ENCODE data around the gene HHIP.

The HHIP gene

GRCh38 chr4:144720491-144720890, 74.5 kb downstream of the HHIP start:
- DNase-seq (ENCODE audit: low read depth) = no peak
- no peak for TF ChIP-seq CTCF (IDR thresholded peaks at IDR 0.05; ENCODE audit: control insufficient read depth, extremely low read depth, insufficient read depth)
- H3K4me3 ChIP-seq (ENCODE audit: low read depth, low read length) = no peak overlapping the region

DNA sequence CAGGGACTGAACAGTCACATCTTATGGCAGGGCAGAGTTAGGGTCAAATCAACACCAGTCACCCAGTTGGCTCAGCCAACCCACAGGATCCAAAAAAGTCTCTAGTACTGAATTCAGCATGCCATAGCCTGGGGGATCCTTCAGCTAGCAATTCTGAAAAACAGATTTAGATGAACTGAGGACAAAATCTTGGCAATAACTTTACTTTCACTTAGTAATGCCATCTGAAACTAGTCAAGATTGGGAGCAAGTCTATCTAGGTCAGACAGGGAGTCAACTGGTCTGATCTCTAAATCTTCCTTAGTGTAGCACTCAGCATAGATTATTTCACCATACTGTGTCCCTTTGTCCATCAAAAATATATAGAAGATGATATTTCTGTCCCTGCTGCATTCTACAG, 76.0 kb downstream of the HHIP start:
- DNase-seq (ENCODE audit: low read depth) = no peak
- no peak overlapping the region for H3K4me3 ChIP-seq (ENCODE audit: low read depth, low read length)
- TF ChIP-seq CTCF (IDR thresholded peaks at IDR 0.05; ENCODE audit: control insufficient read depth, extremely low read depth, insufficient read depth) = no peak

DNA sequence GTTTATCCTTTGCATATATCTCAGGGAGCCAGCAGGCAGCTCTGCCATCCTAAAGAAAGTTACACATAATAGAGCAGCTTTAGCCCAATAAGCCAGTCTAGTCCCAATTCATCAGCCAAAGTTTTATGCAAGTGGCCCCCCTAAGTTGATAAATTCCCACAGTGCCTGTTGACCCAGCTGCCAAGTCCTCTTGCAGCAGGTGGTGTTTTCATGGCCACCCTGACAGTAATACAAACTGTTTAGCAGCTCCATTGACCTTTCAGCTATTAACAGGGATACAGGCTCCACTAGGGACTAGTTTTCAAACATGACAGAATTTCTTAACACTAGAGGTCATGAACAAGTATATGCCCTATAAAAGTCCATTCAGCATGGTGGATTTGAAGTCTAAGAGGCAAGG, 77.5 kb downstream of the HHIP start:
- no peak for TF ChIP-seq CTCF (IDR thresholded peaks at IDR 0.05; ENCODE audit: control insufficient read depth, extremely low read depth, insufficient read depth)
- no peak for DNase-seq (ENCODE audit: low read depth)

DNA sequence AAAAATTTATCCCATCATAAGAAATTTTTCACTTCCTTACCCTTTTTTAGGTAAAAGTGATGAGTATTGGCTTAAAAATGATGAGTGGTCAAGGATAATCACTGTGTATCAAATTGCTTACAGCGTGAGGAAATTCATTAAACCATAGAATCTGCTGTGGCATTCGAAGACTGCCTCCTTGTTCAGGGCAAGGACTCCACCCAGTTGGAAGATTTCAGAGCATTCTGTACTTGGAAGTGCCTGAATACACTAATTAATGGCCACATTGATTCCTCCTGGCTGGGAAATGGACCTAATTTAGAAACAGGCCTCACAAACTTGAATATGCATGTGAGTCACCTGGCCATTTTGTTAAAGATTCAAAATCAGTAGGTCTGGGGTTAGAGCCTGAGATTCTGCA, 83.2 kb downstream of the HHIP start:
- no peak overlapping the region for H3K4me3 ChIP-seq (ENCODE audit: low read depth, low read length)
- DNase-seq (ENCODE audit: low read depth) = no peak
- TF ChIP-seq CTCF (IDR thresholded peaks at IDR 0.05; ENCODE audit: control insufficient read depth, extremely low read depth, insufficient read depth) = no peak

More for the DNA sequence above, 77.5 kb downstream of the HHIP start:
- H3K4me3 ChIP-seq (ENCODE audit: low read depth, low read length) = no peak overlapping the region

DNA sequence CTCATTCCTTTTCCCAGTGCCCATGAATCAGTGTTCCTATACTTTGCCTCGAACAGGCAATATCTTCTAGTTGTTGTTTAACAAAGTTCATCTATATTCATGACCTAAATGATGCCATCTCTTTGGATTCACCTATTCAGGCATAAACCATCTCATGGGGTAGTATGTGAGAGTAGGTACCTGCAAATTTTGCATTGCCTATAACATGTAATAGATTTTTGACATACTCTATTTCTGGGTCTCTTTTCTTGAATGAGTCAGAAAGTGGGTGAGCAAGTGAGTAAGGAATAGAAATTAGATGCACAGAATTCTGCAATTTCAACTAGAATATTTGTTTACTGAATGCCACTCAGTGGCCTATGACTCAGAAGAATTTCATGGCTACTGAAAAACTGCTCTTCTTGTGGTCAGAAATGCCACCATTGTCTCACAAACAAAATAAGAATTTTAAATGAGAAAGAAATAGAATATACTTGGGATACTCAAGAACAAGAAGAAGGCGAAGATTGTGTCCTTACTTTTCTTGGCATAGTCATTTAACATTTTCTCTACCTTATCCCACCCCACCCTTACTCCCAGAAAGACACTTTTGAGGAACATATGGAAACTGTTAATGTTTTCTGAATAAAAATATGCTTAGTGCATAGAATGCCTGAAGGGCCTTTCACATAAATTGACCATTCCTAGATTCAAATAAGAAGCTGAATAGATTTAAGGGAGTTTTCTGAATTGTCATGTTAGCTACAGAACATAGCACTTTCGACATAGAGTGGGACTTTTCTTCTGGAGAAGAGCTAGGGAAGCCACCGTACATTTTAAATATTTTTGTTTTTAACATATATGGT, 86.8 kb downstream of the HHIP start:
- H3K4me3 ChIP-seq (ENCODE audit: low read depth, low read length) = no peak overlapping the region
- no peak for TF ChIP-seq CTCF (IDR thresholded peaks at IDR 0.05; ENCODE audit: control insufficient read depth, extremely low read depth, insufficient read depth)
- no peak for DNase-seq (ENCODE audit: low read depth)

- no peak for TF ChIP-seq CTCF (IDR thresholded peaks at IDR 0.05; ENCODE audit: control insufficient read depth, extremely low read depth, insufficient read depth)
- H3K4me3 ChIP-seq (ENCODE audit: low read depth, low read length) = no peak overlapping the region
- DNase-seq (ENCODE audit: low read depth) = no peak
Observed at GRCh38 chr4:144733566-144733965, 87.6 kb downstream of the HHIP start.

- no peak overlapping the region for H3K4me3 ChIP-seq (ENCODE audit: low read depth, low read length)
- DNase-seq (ENCODE audit: low read depth) = no peak
- no peak for TF ChIP-seq CTCF (IDR thresholded peaks at IDR 0.05; ENCODE audit: control insufficient read depth, extremely low read depth, insufficient read depth)
Observed at GRCh38 chr4:144734522-144734921, 88.6 kb downstream of the HHIP start.
